Neural progenitor cell (in vitro differentiated cells): ENCODE results near the gene KCTD18.

ENCODE experiments used
- CTCF ChIP-seq: fragments of 200-600 bp; sonication (generic); IDR thresholded peaks from 2 replicates; pipeline ENCODE4 v1.5.1; 2017; ENCODE audit warnings: antibody characterized with exemption, mild to moderate bottlenecking
- EZH2 ChIP-seq: fragments of 200-600 bp; sonication (generic); IDR thresholded peaks from 2 replicates; pipeline ENCODE4 v1.6.1; 2017; ENCODE audit warnings: antibody characterized with exemption, mild to moderate bottlenecking, moderate library complexity
- EZH2phosphoT487 ChIP-seq: fragments of 200-600 bp; sonication (generic); IDR thresholded peaks from 2 replicates; pipeline ENCODE4 v1.6.1; 2017; ENCODE audit warnings: antibody characterized with exemption

- no peak for TF ChIP-seq CTCF
- TF ChIP-seq EZH2 = no peak
- no peak for TF ChIP-seq EZH2phosphoT487
Observed at GRCh38 chr2:200469708-200470211, 40.1 kb downstream of the KCTD18 start.
